22Rv1 (cell line): ENCODE data around the gene SUN3.

Experiments used
- H3K27ac ChIP-seq: fragments of 450-650 bp; 2 replicates; pipeline ENCODE4 v1.5.1; 2017
- ZFX ChIP-seq: fragments of 450-650 bp; IDR thresholded peaks from 2 replicates; pipeline ENCODE4 v1.6.1; 2017; ENCODE audit warnings: antibody characterized with exemption, borderline replicate concordance
- TF ChIP-seq, protein P1 (sequence below): fragments of 450-650 bp; IDR thresholded peaks from 2 replicates; pipeline ENCODE4 v1.5.1; 2017; ENCODE audit warnings: mild to moderate bottlenecking

The SUN3 gene

DNA sequence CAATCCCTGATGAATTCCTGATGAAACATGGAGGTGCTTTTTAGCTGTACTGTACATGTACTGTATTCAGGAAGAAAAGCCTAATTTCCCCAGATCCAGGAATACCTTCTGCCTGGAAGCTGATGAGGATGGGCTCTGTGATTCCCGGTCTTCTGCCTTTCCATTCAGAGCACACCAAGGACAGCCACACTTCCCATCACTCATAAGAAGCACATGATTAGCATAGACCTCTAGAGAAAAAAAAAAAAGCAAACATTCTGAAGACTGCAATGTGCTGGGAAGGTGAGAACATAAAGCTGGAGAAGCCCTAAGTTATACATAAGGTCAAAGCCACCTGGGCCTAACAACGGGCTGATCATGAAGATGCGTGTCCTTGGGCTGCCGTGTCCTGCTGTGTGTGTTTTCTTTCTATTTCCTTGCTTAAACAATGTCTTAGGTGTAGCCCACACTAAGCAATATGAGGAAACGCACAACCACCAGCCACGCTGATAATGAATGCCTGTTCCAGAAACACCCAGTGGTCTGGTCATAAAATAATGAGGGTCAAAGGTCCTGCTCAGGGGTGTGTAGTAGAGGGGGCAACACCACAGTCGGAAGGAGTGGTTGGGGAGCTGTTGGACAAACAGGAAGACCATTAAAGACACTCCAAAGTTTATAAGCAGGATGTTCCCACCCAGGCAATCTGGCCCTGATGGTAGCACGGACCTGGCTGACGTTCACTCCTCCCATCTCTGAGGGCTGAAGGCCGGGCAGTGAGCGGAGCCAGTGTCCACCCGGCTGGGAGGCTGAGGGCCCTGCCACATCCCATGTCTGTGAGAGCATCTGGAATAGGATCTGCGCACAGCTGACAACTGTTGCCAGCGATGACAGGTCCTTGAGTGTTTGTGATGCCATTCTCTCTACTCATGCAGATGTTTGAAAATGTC, 88.6 kb downstream of the SUN3 start:
- no peak overlapping the region for H3K27ac ChIP-seq
- TF ChIP-seq ZFX = no peak
- TF ChIP-seq, protein P1, sequence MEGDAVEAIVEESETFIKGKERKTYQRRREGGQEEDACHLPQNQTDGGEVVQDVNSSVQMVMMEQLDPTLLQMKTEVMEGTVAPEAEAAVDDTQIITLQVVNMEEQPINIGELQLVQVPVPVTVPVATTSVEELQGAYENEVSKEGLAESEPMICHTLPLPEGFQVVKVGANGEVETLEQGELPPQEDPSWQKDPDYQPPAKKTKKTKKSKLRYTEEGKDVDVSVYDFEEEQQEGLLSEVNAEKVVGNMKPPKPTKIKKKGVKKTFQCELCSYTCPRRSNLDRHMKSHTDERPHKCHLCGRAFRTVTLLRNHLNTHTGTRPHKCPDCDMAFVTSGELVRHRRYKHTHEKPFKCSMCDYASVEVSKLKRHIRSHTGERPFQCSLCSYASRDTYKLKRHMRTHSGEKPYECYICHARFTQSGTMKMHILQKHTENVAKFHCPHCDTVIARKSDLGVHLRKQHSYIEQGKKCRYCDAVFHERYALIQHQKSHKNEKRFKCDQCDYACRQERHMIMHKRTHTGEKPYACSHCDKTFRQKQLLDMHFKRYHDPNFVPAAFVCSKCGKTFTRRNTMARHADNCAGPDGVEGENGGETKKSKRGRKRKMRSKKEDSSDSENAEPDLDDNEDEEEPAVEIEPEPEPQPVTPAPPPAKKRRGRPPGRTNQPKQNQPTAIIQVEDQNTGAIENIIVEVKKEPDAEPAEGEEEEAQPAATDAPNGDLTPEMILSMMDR = no peak

DNA sequence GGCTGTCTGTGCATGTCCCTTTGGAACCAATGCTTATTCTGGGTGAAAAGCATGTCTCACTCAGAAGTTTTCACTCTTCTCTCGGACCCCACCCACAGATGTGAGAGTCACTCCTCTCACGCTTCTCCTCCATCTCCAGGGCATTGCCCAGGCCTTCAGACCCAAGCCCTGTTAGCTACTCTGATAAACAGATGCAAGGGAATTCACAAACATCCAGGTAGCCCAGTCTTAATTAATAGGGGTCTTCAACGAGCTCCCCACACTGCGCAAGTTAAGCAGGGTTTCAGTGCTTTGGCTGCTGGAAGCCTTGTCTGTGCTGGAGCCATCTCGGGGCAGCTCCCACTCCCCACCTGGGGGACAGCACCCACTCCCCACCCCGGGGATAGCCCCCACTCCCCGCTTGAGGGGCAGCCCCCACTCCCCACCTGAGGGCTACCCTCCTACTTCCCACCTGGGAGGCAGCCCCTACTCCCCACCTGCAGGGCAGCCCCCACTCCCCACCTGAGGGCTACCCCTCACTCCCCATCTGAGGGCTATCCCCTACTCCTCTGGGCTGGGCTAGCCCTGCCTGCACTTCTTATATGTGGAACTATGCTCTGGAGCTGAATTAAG, 89.4 kb downstream of the SUN3 start:
- no peak for TF ChIP-seq ZFX
- TF ChIP-seq, protein P1 = no peak
- H3K27ac ChIP-seq = no peak overlapping the region

DNA sequence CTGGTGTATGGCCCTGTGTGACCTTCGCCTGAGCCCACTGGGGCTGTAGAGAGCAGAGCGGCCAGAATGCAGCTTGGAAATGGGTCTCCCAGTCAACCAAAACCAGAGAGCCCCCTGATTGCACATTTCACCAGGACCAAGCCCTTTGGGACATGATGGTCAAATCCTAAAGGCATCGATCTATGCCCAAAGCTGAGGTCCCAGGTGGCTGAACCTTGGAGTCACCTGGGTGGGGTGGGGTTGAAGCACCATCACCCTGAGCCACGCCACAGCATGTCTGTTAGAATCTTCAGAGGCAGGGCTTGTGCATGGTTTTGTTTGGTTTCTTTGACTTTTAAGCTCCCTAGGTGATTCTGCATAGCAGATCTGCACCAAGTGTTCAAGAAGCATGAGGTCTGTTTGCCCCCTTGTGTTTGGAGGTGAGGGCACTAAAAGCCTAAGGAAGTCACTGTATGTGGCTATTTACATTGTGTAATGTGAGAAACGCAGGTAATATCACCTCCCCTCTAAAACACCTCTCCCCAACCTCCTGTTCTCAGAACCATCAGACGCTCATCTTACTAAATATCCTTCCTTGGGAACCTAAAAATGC, 90.2 kb downstream of the SUN3 start:
- TF ChIP-seq ZFX = no peak
- TF ChIP-seq, protein P1 = no peak
- no peak overlapping the region for H3K27ac ChIP-seq

DNA sequence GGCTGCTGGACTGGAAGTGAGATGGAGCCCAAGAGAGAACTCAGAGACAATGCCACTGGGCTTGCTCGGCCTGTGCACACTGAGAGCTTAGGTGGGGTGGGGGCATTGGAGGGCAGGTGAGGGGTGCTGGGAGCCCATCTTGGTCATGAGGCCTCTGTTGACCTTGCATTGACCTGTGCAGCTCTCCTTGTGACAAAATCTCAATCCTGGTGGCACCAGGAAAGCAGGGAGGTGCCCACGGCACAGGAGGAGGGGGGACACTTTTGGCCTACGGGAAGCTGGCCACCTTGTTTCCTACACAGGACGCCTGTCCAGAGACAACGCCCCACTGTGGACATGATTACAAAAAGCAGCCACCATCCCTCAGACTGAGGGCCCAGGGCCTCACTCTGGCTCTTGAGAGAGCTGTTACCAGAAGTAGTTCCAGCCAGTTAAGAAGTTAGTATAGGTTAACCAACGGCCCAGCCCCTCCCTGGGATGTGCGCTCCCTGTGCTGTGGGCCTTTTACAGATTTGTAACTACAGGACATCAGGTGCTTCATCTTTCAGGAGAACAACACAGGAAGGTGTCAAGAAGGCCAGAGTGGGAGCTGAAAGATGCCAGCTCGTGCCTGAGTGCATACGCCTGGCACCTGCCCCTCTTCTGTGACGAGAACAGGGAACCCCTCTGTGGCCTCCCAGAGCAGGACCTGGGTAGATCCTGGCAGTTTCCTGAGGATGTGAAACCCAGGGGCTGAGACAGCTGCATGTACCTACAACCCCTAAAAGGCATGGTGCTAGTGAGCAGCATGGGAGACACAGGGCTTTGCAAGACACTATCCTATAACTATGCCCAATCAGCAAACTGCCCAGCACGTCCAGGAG, 91.0 kb downstream of the SUN3 start:
- no peak overlapping the region for H3K27ac ChIP-seq
- no peak for TF ChIP-seq ZFX
- TF ChIP-seq, protein P1 = no peak
